ENCODE measurements around the gene DMRTB1. TPM values are rescaled to one million over a fixed set of nuclear protein-coding genes. Genes with fewer than 3 reads are reported as not detected.

The DMRTB1 gene
- total RNA-seq, 4 donors from 2014 or later: not detected

DNA sequence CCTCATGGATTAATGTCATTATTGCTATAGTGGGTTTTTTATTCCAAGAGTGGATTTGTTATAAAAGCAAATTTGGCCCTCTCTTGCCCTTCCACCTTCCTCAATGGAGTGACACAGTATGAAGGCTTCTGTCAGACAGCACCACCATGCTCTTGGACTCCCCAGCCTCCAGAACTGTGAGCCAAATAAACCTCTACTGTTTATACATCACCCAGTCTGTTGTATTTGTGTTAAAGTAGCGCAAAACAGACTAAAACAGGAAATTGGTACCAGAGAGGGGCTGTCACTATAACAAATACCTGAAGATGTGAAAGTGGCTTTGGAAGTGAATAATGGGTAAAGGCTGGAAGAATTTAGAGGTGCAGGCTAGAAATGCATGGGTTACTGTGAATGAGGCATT, 38.0 kb upstream of the DMRTB1 start:
- TF ChIP-seq, protein P1, sequence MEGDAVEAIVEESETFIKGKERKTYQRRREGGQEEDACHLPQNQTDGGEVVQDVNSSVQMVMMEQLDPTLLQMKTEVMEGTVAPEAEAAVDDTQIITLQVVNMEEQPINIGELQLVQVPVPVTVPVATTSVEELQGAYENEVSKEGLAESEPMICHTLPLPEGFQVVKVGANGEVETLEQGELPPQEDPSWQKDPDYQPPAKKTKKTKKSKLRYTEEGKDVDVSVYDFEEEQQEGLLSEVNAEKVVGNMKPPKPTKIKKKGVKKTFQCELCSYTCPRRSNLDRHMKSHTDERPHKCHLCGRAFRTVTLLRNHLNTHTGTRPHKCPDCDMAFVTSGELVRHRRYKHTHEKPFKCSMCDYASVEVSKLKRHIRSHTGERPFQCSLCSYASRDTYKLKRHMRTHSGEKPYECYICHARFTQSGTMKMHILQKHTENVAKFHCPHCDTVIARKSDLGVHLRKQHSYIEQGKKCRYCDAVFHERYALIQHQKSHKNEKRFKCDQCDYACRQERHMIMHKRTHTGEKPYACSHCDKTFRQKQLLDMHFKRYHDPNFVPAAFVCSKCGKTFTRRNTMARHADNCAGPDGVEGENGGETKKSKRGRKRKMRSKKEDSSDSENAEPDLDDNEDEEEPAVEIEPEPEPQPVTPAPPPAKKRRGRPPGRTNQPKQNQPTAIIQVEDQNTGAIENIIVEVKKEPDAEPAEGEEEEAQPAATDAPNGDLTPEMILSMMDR (IDR thresholded peaks at IDR 0.05; ENCODE audit: low read depth): no peak

DNA sequence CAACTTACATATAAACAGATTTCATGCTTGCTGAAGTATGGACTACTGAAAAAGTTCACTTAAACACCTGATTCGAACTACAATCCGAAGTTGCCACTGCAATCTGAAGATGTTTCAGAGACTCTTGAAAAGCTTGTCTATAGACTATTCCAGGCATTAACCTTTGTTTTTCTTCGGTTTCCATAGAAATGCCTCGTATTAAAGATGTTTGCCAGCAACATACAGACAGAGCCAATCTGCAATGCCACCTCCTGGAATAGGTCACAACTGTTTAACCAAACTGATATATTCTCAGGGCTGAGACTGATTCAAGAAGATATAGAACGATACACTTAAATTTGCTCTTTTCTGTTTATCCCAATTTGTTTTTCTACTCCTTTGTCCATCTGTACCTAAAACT, 28.9 kb upstream of the DMRTB1 start:
- TF ChIP-seq, protein P1 (IDR thresholded peaks at IDR 0.05; ENCODE audit: low read depth): no peak

DNA sequence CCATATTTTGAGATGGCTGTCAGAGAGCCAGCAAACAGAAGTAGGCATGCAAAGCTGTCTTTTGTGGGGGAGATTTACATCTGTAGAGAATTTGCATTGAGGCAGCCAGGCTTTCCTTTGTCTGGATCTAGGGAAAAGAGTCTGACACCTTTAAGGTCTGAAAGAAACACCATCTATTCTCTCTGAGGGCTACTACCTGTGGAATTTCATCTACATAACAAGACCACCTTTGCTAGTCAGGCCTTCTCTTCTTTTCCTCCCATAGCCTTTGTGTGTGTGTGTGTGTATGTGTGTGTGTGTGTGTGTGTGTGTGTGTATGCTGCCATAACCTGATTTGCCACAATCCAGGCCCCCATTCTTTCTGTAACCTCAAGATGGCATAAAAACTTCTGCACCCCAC, 28.4 kb upstream of the DMRTB1 start:
- TF ChIP-seq, protein P1 (IDR thresholded peaks at IDR 0.05; ENCODE audit: low read depth): no peak

DNA sequence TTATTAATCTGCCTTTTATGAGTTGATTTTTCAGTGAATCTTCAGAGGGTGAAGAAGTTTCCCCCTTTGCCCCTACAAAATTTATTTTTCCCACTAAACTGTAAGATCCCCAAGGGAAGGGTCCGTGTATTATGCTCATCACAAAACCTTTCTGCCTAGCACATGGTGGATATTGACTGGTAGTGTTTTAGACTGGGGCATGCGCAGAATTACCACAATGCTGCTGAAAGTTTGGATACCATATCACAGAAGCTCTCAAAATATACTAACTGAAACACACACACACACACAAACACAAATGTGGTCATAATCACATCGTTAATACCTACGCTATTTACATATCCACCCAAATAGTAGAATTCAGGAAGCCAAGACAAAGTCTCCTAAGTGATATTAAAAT, 28.0 kb upstream of the DMRTB1 start:
- TF ChIP-seq, protein P1 (IDR thresholded peaks at IDR 0.05; ENCODE audit: low read depth): no peak

DNA sequence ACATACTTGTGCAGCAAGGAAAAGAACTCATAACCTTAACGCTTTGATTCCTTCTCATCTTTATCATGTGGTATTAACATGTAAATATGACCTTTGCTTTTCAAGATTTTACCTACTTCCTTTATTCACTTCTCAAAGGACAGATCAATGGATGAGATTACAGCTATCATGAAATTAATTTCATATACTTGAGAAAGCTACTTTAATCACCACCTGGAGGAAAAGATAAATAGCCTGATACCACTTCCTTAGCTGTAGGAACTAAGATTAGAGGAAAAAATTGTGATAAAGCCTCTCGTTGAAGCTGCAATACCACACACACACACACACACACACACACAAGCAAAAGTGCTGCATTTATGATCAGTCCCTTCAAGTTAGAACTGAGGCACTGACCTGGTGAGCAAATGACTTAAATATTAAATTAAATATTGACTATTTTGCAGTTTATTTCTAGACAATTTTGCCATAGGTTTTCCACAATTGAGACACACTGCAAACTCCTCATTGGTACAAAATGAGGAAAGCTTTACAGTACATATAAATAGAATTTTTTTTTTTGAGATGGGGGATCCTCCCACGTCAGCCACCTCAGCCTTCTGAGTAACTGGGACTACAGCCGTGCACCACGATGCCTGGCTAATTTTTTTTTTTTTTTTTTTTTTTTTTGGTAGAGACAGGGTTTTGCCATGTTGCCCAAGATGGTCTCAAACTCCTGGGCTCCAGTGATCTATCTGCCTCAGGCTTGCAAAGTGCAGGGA, 27.2 kb upstream of the DMRTB1 start:
- TF ChIP-seq, protein P1 (IDR thresholded peaks at IDR 0.05; ENCODE audit: low read depth): no peak

DNA sequence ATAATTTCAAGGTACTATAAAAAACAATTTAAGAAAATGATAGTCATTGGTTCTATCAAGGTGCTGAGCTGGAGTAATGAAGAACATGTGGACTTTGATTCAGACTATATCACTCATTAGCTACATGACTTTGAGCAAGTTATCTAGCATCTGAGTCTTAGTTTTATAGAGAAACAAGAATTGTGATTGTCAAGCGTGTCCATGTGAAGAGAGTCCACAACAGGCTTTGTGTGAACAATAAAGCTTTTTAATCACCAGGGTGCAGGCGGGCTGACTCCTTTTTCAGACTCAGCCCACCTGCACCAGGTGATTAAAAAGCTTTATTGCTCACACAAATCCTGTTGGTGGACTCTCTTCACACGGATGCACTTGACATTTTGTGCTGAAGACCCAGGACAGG, 26.6 kb upstream of the DMRTB1 start:
- TF ChIP-seq, protein P1 (IDR thresholded peaks at IDR 0.05; ENCODE audit: low read depth): no peak

DNA sequence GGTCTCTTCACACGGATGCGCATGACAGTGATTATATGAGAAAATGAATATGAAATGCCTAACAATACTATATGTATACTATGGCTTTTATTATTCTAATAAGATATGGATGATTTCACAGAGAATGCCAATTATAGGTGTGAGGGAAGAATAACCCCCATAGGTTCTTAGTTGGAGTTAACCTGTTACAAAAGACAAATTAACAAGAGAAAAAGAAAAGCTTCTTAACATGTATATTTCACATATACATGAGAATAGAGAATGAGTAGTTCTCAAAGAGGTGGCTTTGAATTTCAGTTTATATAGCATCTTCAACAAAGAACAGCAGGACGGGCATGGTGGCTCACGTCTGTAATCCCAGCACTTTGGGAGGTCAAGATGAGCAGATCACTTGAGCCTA, 24.0 kb upstream of the DMRTB1 start:
- TF ChIP-seq, protein P1 (IDR thresholded peaks at IDR 0.05; ENCODE audit: low read depth): no peak

All from subcutaneous adipose tissue (tissue), 4 donors.